Right lobe of liver (tissue), 4 donors: ENCODE data around the gene APBA2.

ENCODE experiments used
- POLR2A ChIP-seq: fragments of 450-650 bp; IDR thresholded peaks from one replicate; pipeline ENCODE4 v1.6.1; 2017; ENCODE audit warnings: antibody characterized with exemption, mild to moderate bottlenecking
- TF ChIP-seq, protein P1 (sequence below), 4 donors: fragments of 200-600 bp in 3 of 4; fragments of 450-650 bp in 1 of 4; IDR thresholded peaks; one replicate each; pipeline versions ENCODE4 v1.5.1 to v1.8.0; 2016 to 2022; ENCODE audit warnings: antibody characterized with exemption in 4 of 4, mild to moderate bottlenecking in 2 of 4
- donor health status: DM: no; HTN: no; CAD: no.
- donor health status: DM: no; HTN: no; CAD: no.
- donor health status: DM: no; HTN: yes; CAD: no.

- TF ChIP-seq, protein P1, sequence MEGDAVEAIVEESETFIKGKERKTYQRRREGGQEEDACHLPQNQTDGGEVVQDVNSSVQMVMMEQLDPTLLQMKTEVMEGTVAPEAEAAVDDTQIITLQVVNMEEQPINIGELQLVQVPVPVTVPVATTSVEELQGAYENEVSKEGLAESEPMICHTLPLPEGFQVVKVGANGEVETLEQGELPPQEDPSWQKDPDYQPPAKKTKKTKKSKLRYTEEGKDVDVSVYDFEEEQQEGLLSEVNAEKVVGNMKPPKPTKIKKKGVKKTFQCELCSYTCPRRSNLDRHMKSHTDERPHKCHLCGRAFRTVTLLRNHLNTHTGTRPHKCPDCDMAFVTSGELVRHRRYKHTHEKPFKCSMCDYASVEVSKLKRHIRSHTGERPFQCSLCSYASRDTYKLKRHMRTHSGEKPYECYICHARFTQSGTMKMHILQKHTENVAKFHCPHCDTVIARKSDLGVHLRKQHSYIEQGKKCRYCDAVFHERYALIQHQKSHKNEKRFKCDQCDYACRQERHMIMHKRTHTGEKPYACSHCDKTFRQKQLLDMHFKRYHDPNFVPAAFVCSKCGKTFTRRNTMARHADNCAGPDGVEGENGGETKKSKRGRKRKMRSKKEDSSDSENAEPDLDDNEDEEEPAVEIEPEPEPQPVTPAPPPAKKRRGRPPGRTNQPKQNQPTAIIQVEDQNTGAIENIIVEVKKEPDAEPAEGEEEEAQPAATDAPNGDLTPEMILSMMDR (IDR thresholded peaks at IDR 0.05) = no peak
- no peak for TF ChIP-seq POLR2A
Measured at GRCh38 chr15:28989896-28990295, 104.1 kb downstream of the APBA2 start.
